Measurements from ENCODE around the gene PELI2.

PELI2 gene

GRCh38 chr14:56100556-56100955 lies 17.7 kb upstream of the PELI2 start:
- no peak for TF ChIP-seq CTCF (IDR thresholded peaks at IDR 0.05; ENCODE audit: control insufficient read depth, extremely low read depth, insufficient read depth)

GRCh38 chr14:56102941-56103340 lies 15.3 kb upstream of the PELI2 start:
- no peak for TF ChIP-seq CTCF (IDR thresholded peaks at IDR 0.05; ENCODE audit: control insufficient read depth, extremely low read depth, insufficient read depth)
- no peak overlapping the region for H3K4me3 ChIP-seq (ENCODE audit: low read depth, low read length)
- DNase-seq (ENCODE audit: low read depth), result no peak

More at GRCh38 chr14:56100556-56100955, 17.7 kb upstream of the PELI2 start:
- H3K4me3 ChIP-seq (ENCODE audit: low read depth, low read length), result no peak overlapping the region
- no peak for DNase-seq (ENCODE audit: low read depth)

- H3K4me3 ChIP-seq (ENCODE audit: low read depth, low read length), result no peak overlapping the region
- DNase-seq (ENCODE audit: low read depth), result no peak
- TF ChIP-seq CTCF (IDR thresholded peaks at IDR 0.05; ENCODE audit: control insufficient read depth, extremely low read depth, insufficient read depth), result no peak
Measured at GRCh38 chr14:56107615-56108014, 10.6 kb upstream of the PELI2 start.

GRCh38 chr14:56108057-56108456 lies 10.2 kb upstream of the PELI2 start:
- no peak for TF ChIP-seq CTCF (IDR thresholded peaks at IDR 0.05; ENCODE audit: control insufficient read depth, extremely low read depth, insufficient read depth)
- H3K4me3 ChIP-seq (ENCODE audit: low read depth, low read length), result no peak overlapping the region
- no peak for DNase-seq (ENCODE audit: low read depth)

- DNase-seq (ENCODE audit: low read depth), result no peak
Measured at GRCh38 chr14:56112781-56113180, 5.4 kb upstream of the PELI2 start.

GRCh38 chr14:56115334-56115870 lies 2.8 kb upstream of the PELI2 start:
- no peak overlapping the region for H3K4me3 ChIP-seq (ENCODE audit: low read depth, low read length)
- no peak for TF ChIP-seq CTCF (IDR thresholded peaks at IDR 0.05; ENCODE audit: control insufficient read depth, extremely low read depth, insufficient read depth)
- DNase-seq (ENCODE audit: low read depth), result no peak

More at GRCh38 chr14:56112781-56113180, 5.4 kb upstream of the PELI2 start:
- H3K4me3 ChIP-seq (ENCODE audit: low read depth, low read length), result no peak overlapping the region
- TF ChIP-seq CTCF (IDR thresholded peaks at IDR 0.05; ENCODE audit: control insufficient read depth, extremely low read depth, insufficient read depth), result no peak
